Bone marrow (tissue), 2 donors: ENCODE results near the gene ZNF619.
A peak's percentile ranks its signal among the peaks of the same experiment; 100 is the strongest.
"Not testable (repeated sequence)": the region's sequence is repeated elsewhere in the genome, so short reads cannot be mapped to it uniquely, and the experiment has no call there.

ENCODE experiments used
- DNase-seq, 2 donors: peaks; one replicate each; lab custom pipeline; 2025; lab: John Stamatoyannopoulos, UW

ZNF619 gene

GRCh38 chr3:40476478-40477470 is at the start of gene ZNF619:
Gene ZNF619, plus strand, starts transcription at chr3:40477122. Its CDS starts 858 bp downstream, at chr3:40477980.
- peak; percentile 52 to 53 for DNase-seq

DNA sequence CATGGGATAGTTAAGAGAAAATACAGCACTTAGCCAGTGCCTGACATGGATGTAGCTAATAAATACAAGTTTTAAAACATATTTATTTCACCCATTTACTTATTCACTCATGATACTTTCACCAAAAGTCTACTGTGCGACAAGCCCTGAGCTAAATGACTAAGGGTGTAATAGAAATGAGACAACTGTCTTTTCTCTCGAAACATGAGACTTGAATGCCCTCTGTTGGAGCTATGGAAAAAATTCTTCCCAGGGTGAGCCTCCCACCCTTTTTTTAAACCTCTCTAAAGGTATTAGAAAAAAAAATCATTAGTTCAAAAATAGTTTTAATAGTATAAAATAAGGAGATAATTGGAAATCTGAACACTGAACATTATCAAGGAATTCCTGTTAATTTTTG is 44.1 kb upstream of the ZNF619 start:
- DNase-seq = no peak

DNA sequence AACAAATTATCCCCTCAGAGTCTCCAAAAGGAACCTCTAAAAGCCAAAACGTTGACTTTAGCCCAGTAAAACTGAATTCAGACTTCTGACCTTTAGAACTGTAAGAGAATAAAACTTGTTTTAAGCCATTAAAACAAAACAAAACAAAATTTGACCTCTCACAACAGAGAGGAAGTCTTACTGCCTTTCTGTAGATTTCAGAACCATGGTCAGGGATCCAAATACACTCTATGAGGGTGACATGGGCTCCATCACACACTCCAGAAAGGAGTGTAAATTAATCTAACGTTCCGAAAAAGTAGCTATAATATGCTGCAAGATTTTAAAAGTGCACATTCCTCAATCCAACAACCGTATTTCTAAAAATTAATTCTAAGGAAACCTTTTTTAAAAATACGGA is 39.0 kb upstream of the ZNF619 start:
- DNase-seq = no peak

GRCh38 chr3:40445062-40445461 is 31.9 kb upstream of the ZNF619 start:
- no peak for DNase-seq

- DNase-seq = no peak
These were observed 31.0 kb upstream of the ZNF619 start for GRCh38 chr3:40445880-40446279.

DNA sequence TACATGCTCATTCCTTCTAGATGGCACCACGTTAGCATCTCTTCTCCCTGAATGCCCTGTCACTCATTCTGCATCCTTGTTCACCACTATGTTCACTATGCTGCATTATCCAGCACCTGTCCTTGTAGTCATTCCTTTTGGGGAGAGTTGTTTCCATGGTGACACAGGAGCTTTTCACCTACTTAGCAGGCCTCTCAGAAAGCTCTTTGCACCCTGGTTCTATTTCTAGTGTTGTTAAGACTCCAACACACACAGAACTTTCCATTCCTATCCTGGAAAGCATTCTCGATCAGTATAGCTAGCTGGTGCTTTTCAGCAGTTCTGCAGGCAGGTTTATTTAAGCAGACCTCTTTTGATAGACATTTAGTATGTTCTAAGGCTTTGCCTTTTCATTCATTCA is 26.5 kb upstream of the ZNF619 start:
- no peak for DNase-seq

- no peak for DNase-seq
These were observed 25.4 kb upstream of the ZNF619 start for GRCh38 chr3:40451551-40451950.

DNA sequence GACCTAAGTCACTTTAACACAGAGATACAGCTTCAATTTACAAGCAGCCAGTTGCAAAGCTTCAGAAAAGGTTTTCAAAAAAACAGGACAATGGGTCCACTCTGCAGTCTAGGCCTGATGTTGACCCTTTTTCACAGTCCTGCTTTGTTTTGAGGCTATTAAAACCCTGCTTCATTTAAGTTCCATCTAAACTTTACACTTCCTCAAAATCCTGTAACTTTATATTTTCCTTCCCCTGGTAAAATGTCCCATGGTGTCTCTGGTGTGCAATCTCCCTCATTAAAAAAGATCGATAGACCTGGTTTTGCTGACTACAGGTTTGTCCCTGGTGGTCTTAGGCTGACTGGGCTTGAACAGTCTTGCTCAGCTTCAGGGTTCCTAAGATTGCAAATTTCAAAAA is 24.9 kb upstream of the ZNF619 start:
- no peak for DNase-seq

DNA sequence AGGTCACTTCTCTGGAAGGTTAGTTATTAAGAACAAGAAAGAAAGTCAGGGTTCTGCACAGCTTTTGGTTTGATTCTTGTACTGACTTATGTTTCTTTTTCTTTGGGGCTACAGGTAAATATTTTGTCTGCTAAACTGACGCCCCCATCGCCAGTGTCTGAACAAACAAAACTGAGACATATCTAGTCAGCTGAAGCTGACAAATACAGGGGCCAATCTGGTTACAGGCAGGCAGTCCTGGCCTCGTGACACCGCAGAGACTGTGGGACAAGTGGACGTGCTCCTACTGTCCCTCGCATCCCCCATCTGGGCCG is 24.4 kb upstream of the ZNF619 start:
- DNase-seq = no peak

DNA sequence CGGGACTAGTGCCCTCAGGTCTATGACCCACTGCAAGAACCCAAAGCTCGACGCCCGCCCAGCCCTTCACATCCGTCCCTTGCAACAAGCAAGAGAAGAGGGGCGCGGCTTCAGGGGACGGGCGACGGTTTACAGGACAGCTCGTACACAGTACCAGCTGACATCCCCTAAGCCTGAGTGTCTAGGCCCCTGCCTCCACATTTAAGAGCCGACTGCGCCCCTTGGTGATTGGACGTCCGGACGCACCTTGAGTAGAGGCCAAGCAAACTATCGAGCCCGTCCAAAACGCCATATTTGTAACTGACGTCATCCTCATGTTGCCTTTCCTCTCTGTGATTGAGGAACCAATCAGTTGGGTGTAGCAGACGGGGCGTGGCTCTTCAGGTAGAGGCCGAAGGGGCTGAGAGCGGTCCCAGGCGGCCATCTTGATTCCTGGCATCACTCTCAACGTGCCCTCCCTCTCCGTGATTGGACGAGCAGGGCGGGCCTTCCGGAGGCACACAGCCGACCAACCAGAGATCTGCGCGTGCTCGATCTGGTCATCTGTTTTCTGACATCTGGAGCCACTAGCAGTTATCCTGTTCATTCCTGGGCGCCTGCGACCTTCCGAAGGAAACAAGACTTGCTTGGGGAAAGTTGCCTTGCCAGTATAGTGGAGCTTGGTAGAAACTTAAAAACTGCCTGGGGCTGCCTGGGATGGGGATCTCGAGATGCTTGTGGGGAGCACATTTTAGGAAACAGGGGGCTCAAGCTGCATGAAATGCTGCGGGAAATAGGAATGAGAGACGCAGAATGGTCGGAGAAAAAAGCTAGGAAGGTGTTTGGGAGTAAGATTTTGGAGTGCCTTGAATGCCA is 23.8 kb upstream of the ZNF619 start:
- DNase-seq = peak; percentile 90 to 99

- no peak for DNase-seq
These were observed 23.0 kb upstream of the ZNF619 start for GRCh38 chr3:40453933-40454332.

GRCh38 chr3:40455328-40455727 is 21.6 kb upstream of the ZNF619 start:
- no peak for DNase-seq

DNA sequence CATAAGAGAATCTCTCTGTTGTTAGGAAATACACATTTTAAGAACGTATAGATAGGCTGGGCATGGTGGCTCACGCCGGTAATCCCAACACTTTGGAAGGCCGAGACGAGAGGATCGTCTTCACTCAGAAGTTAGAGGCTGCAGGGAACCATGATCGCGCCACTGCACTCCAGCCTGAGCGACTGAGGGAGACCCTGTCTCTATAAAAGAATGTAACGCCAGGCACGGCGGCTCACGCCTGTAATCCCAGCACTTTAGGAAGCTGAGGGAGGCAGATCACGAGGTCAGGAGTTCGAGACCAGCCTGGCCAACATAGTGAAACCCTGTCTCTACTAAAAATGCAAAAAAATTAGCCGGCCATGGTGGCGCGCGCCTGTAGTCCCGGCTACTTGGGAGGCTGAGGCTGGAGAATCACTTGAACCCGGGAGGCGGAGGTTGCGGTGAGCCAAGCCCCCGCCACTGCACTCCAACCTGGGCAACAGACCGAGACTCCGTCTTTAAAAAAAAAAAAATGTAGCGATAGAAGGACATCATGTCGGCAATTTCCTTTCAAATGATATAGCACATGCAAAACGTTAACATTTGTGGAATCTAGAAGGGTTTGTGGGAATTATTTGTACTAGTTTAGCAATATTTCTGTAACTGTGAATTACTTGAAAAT is 20.5 kb upstream of the ZNF619 start:
- no peak for DNase-seq

- peak; percentile 78 to 89 for DNase-seq
These were observed 19.7 kb upstream of the ZNF619 start, which contains the start of gene RPL14 for GRCh38 chr3:40456940-40457823. Gene RPL14, plus strand, starts transcription at chr3:40457339. Its CDS starts 133 bp downstream, at chr3:40457472.

DNA sequence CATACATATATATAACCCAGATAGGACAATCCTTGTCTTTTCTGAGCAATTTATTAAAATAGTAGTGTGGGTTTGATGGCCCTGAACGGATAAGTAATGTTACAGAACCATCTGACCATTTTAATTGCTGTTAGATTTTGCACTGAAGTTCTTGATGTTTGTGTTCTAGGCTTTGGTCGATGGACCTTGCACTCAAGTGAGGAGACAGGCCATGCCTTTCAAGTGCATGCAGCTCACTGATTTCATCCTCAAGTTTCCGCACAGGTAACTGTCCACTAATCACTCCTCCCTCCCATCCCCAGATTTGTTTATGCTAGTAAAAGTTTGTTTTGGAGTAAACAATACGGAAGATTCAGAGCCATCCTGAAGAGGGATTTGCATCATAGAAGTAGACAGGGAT is 18.4 kb upstream of the ZNF619 start:
- no peak for DNase-seq

- not testable (repeated sequence) for DNase-seq
These were observed 16.4 kb upstream of the ZNF619 start for GRCh38 chr3:40460481-40460880.

DNA sequence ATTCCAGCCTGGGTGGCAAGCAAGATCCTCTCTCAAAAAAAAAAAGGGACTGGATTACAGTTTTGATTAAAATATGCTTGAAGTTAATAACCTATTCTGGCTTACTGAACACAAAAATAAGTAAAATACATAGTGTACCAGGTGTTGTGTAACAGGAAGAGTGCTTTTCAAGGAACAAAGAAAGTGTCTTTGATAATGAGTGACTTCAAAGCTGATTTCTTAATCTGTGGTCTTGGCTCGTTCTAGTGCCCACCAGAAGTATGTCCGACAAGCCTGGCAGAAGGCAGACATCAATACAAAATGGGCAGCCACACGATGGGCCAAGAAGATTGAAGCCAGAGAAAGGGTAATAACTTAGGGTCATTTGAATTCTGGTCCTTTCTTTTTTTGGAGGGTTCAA is 15.8 kb upstream of the ZNF619 start:
- DNase-seq = no peak

DNA sequence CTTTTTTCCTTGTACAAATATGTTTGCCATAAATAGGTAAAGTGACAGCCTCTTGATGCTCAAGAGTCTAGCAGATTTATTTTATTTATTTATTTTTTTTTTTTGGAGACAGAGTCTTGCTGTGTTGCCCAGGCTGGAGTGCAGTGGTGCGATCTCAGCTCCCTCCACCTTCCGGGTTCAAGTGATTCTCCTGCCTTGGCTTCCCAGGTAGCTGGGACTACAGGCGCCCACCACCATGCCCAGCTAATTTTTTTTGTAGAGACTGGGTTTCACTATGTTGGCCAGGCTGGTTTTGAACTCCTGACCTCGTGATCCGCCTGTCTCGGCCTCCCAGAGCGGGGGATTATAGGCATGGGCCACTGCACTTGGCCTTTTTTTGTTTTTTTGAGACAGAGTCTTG is 14.1 kb upstream of the ZNF619 start:
- DNase-seq = not testable (repeated sequence)

DNA sequence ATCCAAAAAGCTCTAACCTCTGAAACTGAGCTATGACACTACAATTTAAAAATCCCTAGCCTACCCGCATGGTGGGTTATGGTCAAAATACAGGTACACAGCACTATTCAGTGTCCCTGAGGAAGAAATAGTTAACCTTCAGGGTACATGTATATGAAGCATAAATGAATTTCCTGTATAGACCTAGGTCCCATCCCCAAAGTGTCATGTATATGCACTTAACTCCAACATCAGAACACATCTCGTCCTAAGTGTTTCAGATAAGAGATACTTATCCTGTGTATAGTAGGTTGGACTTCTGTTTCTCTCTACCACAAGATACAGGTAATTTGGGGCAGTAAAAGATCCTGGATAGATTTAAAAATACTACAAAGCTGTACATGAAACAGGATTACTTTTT is 13.3 kb upstream of the ZNF619 start:
- no peak for DNase-seq

DNA sequence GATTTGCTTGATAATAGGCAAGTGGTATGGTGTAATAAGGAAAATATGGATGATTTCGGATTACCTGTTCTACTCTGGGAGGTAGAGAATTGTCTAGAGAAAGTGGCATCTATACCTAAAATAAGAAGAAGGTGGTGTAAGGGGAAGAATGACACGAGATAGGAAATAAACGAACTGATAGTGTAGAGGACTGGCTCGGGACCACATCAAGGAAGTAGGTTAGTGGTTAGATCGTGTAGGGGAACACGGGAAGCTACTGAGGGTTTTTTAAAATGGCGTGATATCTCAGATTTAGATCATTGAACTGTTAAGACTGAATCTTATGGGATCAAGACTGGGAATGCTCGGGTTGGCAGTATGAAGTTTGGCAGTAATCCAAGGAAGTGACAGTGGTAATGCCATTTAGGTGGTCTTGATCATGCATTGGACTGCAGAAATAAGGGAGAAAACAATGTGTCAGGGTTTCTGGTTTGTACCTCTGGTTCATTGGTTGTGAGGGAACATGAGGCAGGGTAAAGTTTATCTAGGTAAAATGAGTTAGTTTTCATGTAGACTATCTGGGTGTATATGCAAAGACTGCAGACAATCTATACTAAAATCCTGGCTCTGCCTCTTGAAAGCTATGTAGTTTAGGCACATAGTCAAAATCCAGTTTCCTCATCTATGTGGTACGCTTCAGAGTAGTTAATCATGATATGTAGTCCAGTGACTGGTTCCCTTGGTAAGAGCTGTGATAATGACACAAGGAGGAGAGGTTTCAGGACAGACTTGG is 12.4 kb upstream of the ZNF619 start:
- no peak for DNase-seq

GRCh38 chr3:40465111-40465407 is 11.9 kb upstream of the ZNF619 start:
- no peak for DNase-seq
